ENCODE data around the gene TRPM3.

GRCh38 chr9:70949239-70949638 is 172.2 kb downstream of the TRPM3 start:
- TF ChIP-seq CREB5 (CRISPR knock-in tag; IDR thresholded peaks at IDR 0.05; ENCODE audit: low read depth) (no peak), ZNF8 (CRISPR knock-in tag; IDR thresholded peaks at IDR 0.05) (no peak), ARNTL (CRISPR knock-in tag; IDR thresholded peaks at IDR 0.05; ENCODE audit: borderline replicate concordance, low read depth) (no peak), ISL1 (CRISPR knock-in tag; IDR thresholded peaks at IDR 0.05) (no peak), ZNF70 (CRISPR knock-in tag; IDR thresholded peaks at IDR 0.05) (no peak), PATZ1 (CRISPR knock-in tag; IDR thresholded peaks at IDR 0.05; ENCODE audit: borderline replicate concordance) (no peak)

Measured in SK-N-SH treated with all-trans-retinoic acid at 6 μM for 48 hours (cell line).